Mammary epithelial cell (primary cell): Measurements from ENCODE around the gene GFER.

ENCODE experiments used
- CTCF ChIP-seq, 2 donors: IDR thresholded peaks in 1 of 2; conservative IDR thresholded peaks in 1 of 2; 2 replicates each; pipeline ENCODE4 v1.5.1; 2011 to 2012; ENCODE audit warnings: inconsistent platforms in 2 of 2, low read length in 2 of 2, mild to moderate bottlenecking in 2 of 2, control low read depth in 1 of 2, low read depth in 1 of 2; ENCODE audit not compliant: insufficient read depth in 1 of 2; ENCODE audit errors: extremely low read depth in 1 of 2
- EZH2 ChIP-seq: IDR thresholded peaks from 2 replicates; pipeline ENCODE4 v1.6.1; 2012; ENCODE audit warnings: low read length, inconsistent platforms, borderline replicate concordance

GRCh38 chr16:1936945-1937479 is 47.0 kb upstream of the GFER start:
- TF ChIP-seq EZH2 (no peak), CTCF (conservative IDR thresholded peaks at IDR 0.05 in 1 of 2, IDR thresholded peaks at IDR 0.05 in 1 of 2; ENCODE audit: extremely low read depth in 1 of 2, insufficient read depth in 1 of 2, low read depth in 1 of 2, low read length in 2 of 2) (no peak)
